ENCODE data around the gene AKT2. TPM values are rescaled to one million over a fixed set of nuclear protein-coding genes. Genes with fewer than 3 reads are reported as not detected.

AKT2 gene
- total and polyA plus RNA-seq, 9 donors: 120 to 223 (median 175) TPM

GRCh38 chr19:40266912-40267600 is 18.1 kb downstream of the AKT2 start:
- peaks cover 44% of the 10 kb centered on the region for H3K36me3 ChIP-seq (ENCODE audit: control insufficient read depth, insufficient read depth, low read length)
- no peaks in the 10 kb centered on the region for H3K27me3 ChIP-seq (ENCODE audit: control insufficient read depth, insufficient read depth, low read length)
- no peak overlapping the region for H3K27ac ChIP-seq (ENCODE audit: low read length)
- H3K4me1 ChIP-seq (ENCODE audit: control insufficient read depth, insufficient read depth, low read length): peaks cover 51% of the 10 kb centered on the region
- H3K9me3 ChIP-seq (replicated peaks; ENCODE audit: control insufficient read depth, low read depth, low read length): peaks cover 2% of the 10 kb centered on the region
- no peak overlapping the region for H3K4me3 ChIP-seq (ENCODE audit: low read length)
- no peak for DNase-seq
- 75% methylated on average over 15 of the region's 15 CpGs for WGBS (ENCODE audit: insufficient coverage)

- Histone ChIP-seq H3K4me1 (ENCODE audit: control insufficient read depth, insufficient read depth, low read length) (peaks cover 51% of the 10 kb centered on the region), H3K9me3 (replicated peaks; ENCODE audit: control insufficient read depth, low read depth, low read length) (peaks cover 2% of the 10 kb centered on the region), H3K4me3 (ENCODE audit: low read length) (peak overlapping the region; percentile 19), H3K36me3 (ENCODE audit: control insufficient read depth, insufficient read depth, low read length) (peaks cover 39% of the 10 kb centered on the region), H3K27ac (ENCODE audit: low read length) (peak overlapping the region; percentile 83), H3K27me3 (ENCODE audit: control insufficient read depth, insufficient read depth, low read length) (no peaks in the 10 kb centered on the region)
- WGBS (ENCODE audit: insufficient coverage): 79% methylated on average over 17 of the region's 17 CpGs
- peak; percentile 69 for DNase-seq
Observed at GRCh38 chr19:40266119-40266518, 19.0 kb downstream of the AKT2 start.

GRCh38 chr19:40265763-40266099 is 19.4 kb downstream of the AKT2 start:
- Histone ChIP-seq H3K4me1 (ENCODE audit: control insufficient read depth, insufficient read depth, low read length) (peaks cover 51% of the 10 kb centered on the region), H3K27me3 (ENCODE audit: control insufficient read depth, insufficient read depth, low read length) (no peaks in the 10 kb centered on the region), H3K4me3 (ENCODE audit: low read length) (peak overlapping the region; percentile 19), H3K9me3 (replicated peaks; ENCODE audit: control insufficient read depth, low read depth, low read length) (peaks cover 2% of the 10 kb centered on the region), H3K36me3 (ENCODE audit: control insufficient read depth, insufficient read depth, low read length) (peaks cover 39% of the 10 kb centered on the region), H3K27ac (ENCODE audit: low read length) (peak overlapping the region; percentile 83)
- 80% methylated on average over 4 of the region's 6 CpGs for WGBS (ENCODE audit: insufficient coverage)
- no peak for DNase-seq

- Histone ChIP-seq H3K27me3 (ENCODE audit: control insufficient read depth, insufficient read depth, low read length) (no peaks in the 10 kb centered on the region), H3K9me3 (replicated peaks; ENCODE audit: control insufficient read depth, low read depth, low read length) (peaks cover 2% of the 10 kb centered on the region), H3K4me1 (ENCODE audit: control insufficient read depth, insufficient read depth, low read length) (peaks cover 46% of the 10 kb centered on the region), H3K36me3 (ENCODE audit: control insufficient read depth, insufficient read depth, low read length) (peaks cover 37% of the 10 kb centered on the region), H3K27ac (ENCODE audit: low read length) (peak overlapping the region; percentile 83), H3K4me3 (ENCODE audit: low read length) (peak overlapping the region; percentile 19)
- 92% methylated on average over 22 of the region's 22 CpGs for WGBS (ENCODE audit: insufficient coverage)
- no peak for DNase-seq
Observed at GRCh38 chr19:40265055-40265762, 19.9 kb downstream of the AKT2 start.

- WGBS (ENCODE audit: insufficient coverage): 72% methylated on average over 18 of the region's 19 CpGs
- Histone ChIP-seq H3K9me3 (replicated peaks; ENCODE audit: control insufficient read depth, low read depth, low read length) (peaks cover 2% of the 10 kb centered on the region), H3K4me1 (ENCODE audit: control insufficient read depth, insufficient read depth, low read length) (peaks cover 42% of the 10 kb centered on the region), H3K27me3 (ENCODE audit: control insufficient read depth, insufficient read depth, low read length) (no peaks in the 10 kb centered on the region), H3K36me3 (ENCODE audit: control insufficient read depth, insufficient read depth, low read length) (peaks cover 31% of the 10 kb centered on the region), H3K27ac (ENCODE audit: low read length) (no peak overlapping the region), H3K4me3 (ENCODE audit: low read length) (no peak overlapping the region)
- DNase-seq: no peak
Observed at GRCh38 chr19:40264314-40265054, 20.7 kb downstream of the AKT2 start.

GRCh38 chr19:40263440-40264313 is 21.5 kb downstream of the AKT2 start:
- WGBS (ENCODE audit: insufficient coverage): 89% methylated on average over 23 of the region's 24 CpGs
- peaks cover 42% of the 10 kb centered on the region for H3K4me1 ChIP-seq (ENCODE audit: control insufficient read depth, insufficient read depth, low read length)
- no peak overlapping the region for H3K27ac ChIP-seq (ENCODE audit: low read length)

GRCh38 chr19:40262422-40262821 is 22.7 kb downstream of the AKT2 start:
- H3K27ac ChIP-seq (ENCODE audit: low read length): no peak overlapping the region
- no peak overlapping the region for H3K4me3 ChIP-seq (ENCODE audit: low read length)
- peaks cover 2% of the 10 kb centered on the region for H3K9me3 ChIP-seq (replicated peaks; ENCODE audit: control insufficient read depth, low read depth, low read length)
- H3K36me3 ChIP-seq (ENCODE audit: control insufficient read depth, insufficient read depth, low read length): peaks cover 29% of the 10 kb centered on the region
- H3K4me1 ChIP-seq (ENCODE audit: control insufficient read depth, insufficient read depth, low read length): peaks cover 33% of the 10 kb centered on the region
- H3K27me3 ChIP-seq (ENCODE audit: control insufficient read depth, insufficient read depth, low read length): no peaks in the 10 kb centered on the region
- DNase-seq: no peak
- WGBS (ENCODE audit: insufficient coverage): 67% methylated on average over 1 of the region's 3 CpGs

More at GRCh38 chr19:40263440-40264313, 21.5 kb downstream of the AKT2 start:
- DNase-seq: no peak
- peaks cover 2% of the 10 kb centered on the region for H3K9me3 ChIP-seq (replicated peaks; ENCODE audit: control insufficient read depth, low read depth, low read length)
- peaks cover 30% of the 10 kb centered on the region for H3K36me3 ChIP-seq (ENCODE audit: control insufficient read depth, insufficient read depth, low read length)
- no peak overlapping the region for H3K4me3 ChIP-seq (ENCODE audit: low read length)
- no peaks in the 10 kb centered on the region for H3K27me3 ChIP-seq (ENCODE audit: control insufficient read depth, insufficient read depth, low read length)

- H3K4me3 ChIP-seq (ENCODE audit: low read length): no peak overlapping the region
- WGBS (ENCODE audit: insufficient coverage): no CpG with 5 or more reads among the region's 8 CpGs
- no peak for DNase-seq
- H3K27me3 ChIP-seq (ENCODE audit: control insufficient read depth, insufficient read depth, low read length): no peaks in the 10 kb centered on the region
- peaks cover 29% of the 10 kb centered on the region for H3K4me1 ChIP-seq (ENCODE audit: control insufficient read depth, insufficient read depth, low read length)
- no peak overlapping the region for H3K27ac ChIP-seq (ENCODE audit: low read length)
- H3K36me3 ChIP-seq (ENCODE audit: control insufficient read depth, insufficient read depth, low read length): peaks cover 37% of the 10 kb centered on the region
- peaks cover 2% of the 10 kb centered on the region for H3K9me3 ChIP-seq (replicated peaks; ENCODE audit: control insufficient read depth, low read depth, low read length)
Observed at GRCh38 chr19:40261631-40262030, 23.5 kb downstream of the AKT2 start.

- 88% methylated on average over 9 of the region's 9 CpGs for WGBS (ENCODE audit: insufficient coverage)
- Histone ChIP-seq H3K4me3 (ENCODE audit: low read length) (no peak overlapping the region), H3K27me3 (ENCODE audit: control insufficient read depth, insufficient read depth, low read length) (no peaks in the 10 kb centered on the region), H3K36me3 (ENCODE audit: control insufficient read depth, insufficient read depth, low read length) (peaks cover 44% of the 10 kb centered on the region), H3K9me3 (replicated peaks; ENCODE audit: control insufficient read depth, low read depth, low read length) (peaks cover under 1% of the 10 kb centered on the region), H3K4me1 (ENCODE audit: control insufficient read depth, insufficient read depth, low read length) (peaks cover 6% of the 10 kb centered on the region), H3K27ac (ENCODE audit: low read length) (no peak overlapping the region)
- DNase-seq: no peak
Observed at GRCh38 chr19:40257096-40257517, 28.0 kb downstream of the AKT2 start.
